Measurements from ENCODE around the gene RAB18. TPM values are rescaled to one million over a fixed set of nuclear protein-coding genes. Genes with fewer than 3 reads are reported as not detected.
A peak's percentile ranks its signal among the peaks of the same experiment; 100 is the strongest.

Gene RAB18
- total and polyA plus RNA-seq, 2 donors: 53.6 to 64.8 TPM

GRCh38 chr10:27514243-27514642 is 10.1 kb downstream of the RAB18 start:
- Histone ChIP-seq H3K36me3 (ENCODE audit: control insufficient read depth in 2 of 2, insufficient read depth in 2 of 2, low read length in 1 of 2) (peaks cover 7 to 25% of the 10 kb centered on the region in 2 donors), H3K4me1 (ENCODE audit: control insufficient read depth in 2 of 2, insufficient read depth in 2 of 2, low read length in 2 of 2) (peaks cover 9 to 21% of the 10 kb centered on the region in 2 donors), H3K27ac (ENCODE audit: low read depth in 1 of 2, low read length in 1 of 2) (peak overlapping the region in 1 of 2 donors; percentile 96), H3K9me3 (ENCODE audit: control insufficient read depth in 2 of 2, insufficient read depth in 1 of 2, low read length in 1 of 2) (no peaks in the 10 kb centered on the region), H3K27me3 (ENCODE audit: control insufficient read depth in 2 of 2, insufficient read depth in 1 of 2, low read length in 1 of 2) (no peaks in the 10 kb centered on the region), H3K4me3 (ENCODE audit: low read length in 2 of 2) (no peak overlapping the region)
- no peak for DNase-seq (ENCODE audit: low read depth in 6 of 9, low spot score in 9 of 9)
- 95% methylated on average over 3 of the region's 3 CpGs for WGBS

GRCh38 chr10:27518261-27518660 is 14.2 kb downstream of the RAB18 start:
- Histone ChIP-seq H3K9me3 (ENCODE audit: control insufficient read depth in 2 of 2, insufficient read depth in 1 of 2, low read length in 1 of 2) (no peaks in the 10 kb centered on the region), H3K4me3 (ENCODE audit: low read length in 2 of 2) (no peak overlapping the region), H3K4me1 (ENCODE audit: control insufficient read depth in 2 of 2, insufficient read depth in 2 of 2, low read length in 2 of 2) (peaks cover 9 to 15% of the 10 kb centered on the region in 2 donors), H3K27ac (ENCODE audit: low read depth in 1 of 2, low read length in 1 of 2) (no peak overlapping the region), H3K27me3 (ENCODE audit: control insufficient read depth in 2 of 2, insufficient read depth in 1 of 2, low read length in 1 of 2) (no peaks in the 10 kb centered on the region), H3K36me3 (ENCODE audit: control insufficient read depth in 2 of 2, insufficient read depth in 2 of 2, low read length in 1 of 2) (peaks cover 0 to 8% of the 10 kb centered on the region in 2 donors)
- DNase-seq (ENCODE audit: low read depth in 6 of 9, low spot score in 9 of 9): no peak
- WGBS: 94% methylated on average over 2 of the region's 2 CpGs

- H3K4me3 ChIP-seq (ENCODE audit: low read length in 2 of 2): no peak overlapping the region
- no peak overlapping the region for H3K27ac ChIP-seq (ENCODE audit: low read depth in 1 of 2, low read length in 1 of 2)
- no peak for DNase-seq (ENCODE audit: low read depth in 6 of 9, low spot score in 9 of 9)
- no peaks in the 10 kb centered on the region for H3K27me3 ChIP-seq (ENCODE audit: control insufficient read depth in 2 of 2, insufficient read depth in 1 of 2, low read length in 1 of 2)
- no peaks in the 10 kb centered on the region for H3K4me1 ChIP-seq (ENCODE audit: control insufficient read depth in 2 of 2, insufficient read depth in 2 of 2, low read length in 2 of 2)
- H3K9me3 ChIP-seq (ENCODE audit: control insufficient read depth in 2 of 2, insufficient read depth in 1 of 2, low read length in 1 of 2): no peaks in the 10 kb centered on the region
- peaks cover 0 to 7% of the 10 kb centered on the region in 2 donors for H3K36me3 ChIP-seq (ENCODE audit: control insufficient read depth in 2 of 2, insufficient read depth in 2 of 2, low read length in 1 of 2)
Observed at GRCh38 chr10:27525819-27526218, 21.7 kb downstream of the RAB18 start.

- 95% methylated on average over 3 of the region's 3 CpGs for WGBS
- H3K4me1 ChIP-seq (ENCODE audit: control insufficient read depth in 2 of 2, insufficient read depth in 2 of 2, low read length in 2 of 2): no peaks in the 10 kb centered on the region
- H3K27ac ChIP-seq (ENCODE audit: low read depth in 1 of 2, low read length in 1 of 2): no peak overlapping the region
- no peaks in the 10 kb centered on the region for H3K27me3 ChIP-seq (ENCODE audit: control insufficient read depth in 2 of 2, insufficient read depth in 1 of 2, low read length in 1 of 2)
- peaks cover 2 to 7% of the 10 kb centered on the region in 2 donors for H3K36me3 ChIP-seq (ENCODE audit: control insufficient read depth in 2 of 2, insufficient read depth in 2 of 2, low read length in 1 of 2)
- no peak overlapping the region for H3K4me3 ChIP-seq (ENCODE audit: low read length in 2 of 2)
- H3K9me3 ChIP-seq (ENCODE audit: control insufficient read depth in 2 of 2, insufficient read depth in 1 of 2, low read length in 1 of 2): no peaks in the 10 kb centered on the region
- DNase-seq (ENCODE audit: low read depth in 6 of 9, low spot score in 9 of 9): no peak
Observed at GRCh38 chr10:27526242-27526641, 22.1 kb downstream of the RAB18 start.

- Histone ChIP-seq H3K4me1 (ENCODE audit: control insufficient read depth in 2 of 2, insufficient read depth in 2 of 2, low read length in 2 of 2) (no peaks in the 10 kb centered on the region), H3K27ac (ENCODE audit: low read depth in 1 of 2, low read length in 1 of 2) (no peak overlapping the region), H3K27me3 (ENCODE audit: control insufficient read depth in 2 of 2, insufficient read depth in 1 of 2, low read length in 1 of 2) (no peaks in the 10 kb centered on the region), H3K9me3 (ENCODE audit: control insufficient read depth in 2 of 2, insufficient read depth in 1 of 2, low read length in 1 of 2) (no peaks in the 10 kb centered on the region), H3K4me3 (ENCODE audit: low read length in 2 of 2) (no peak overlapping the region), H3K36me3 (ENCODE audit: control insufficient read depth in 2 of 2, insufficient read depth in 2 of 2, low read length in 1 of 2) (peaks cover 4 to 7% of the 10 kb centered on the region in 2 donors)
- DNase-seq (ENCODE audit: low read depth in 6 of 9, low spot score in 9 of 9): no peak
- WGBS: 94% methylated on average over 6 of the region's 6 CpGs
Observed at GRCh38 chr10:27527666-27528295, 23.7 kb downstream of the RAB18 start.

- H3K36me3 ChIP-seq (ENCODE audit: control insufficient read depth in 2 of 2, insufficient read depth in 2 of 2, low read length in 1 of 2): peaks cover 5 to 9% of the 10 kb centered on the region in 2 donors
- no peaks in the 10 kb centered on the region for H3K9me3 ChIP-seq (ENCODE audit: control insufficient read depth in 2 of 2, insufficient read depth in 1 of 2, low read length in 1 of 2)
- no peak overlapping the region for H3K27ac ChIP-seq (ENCODE audit: low read depth in 1 of 2, low read length in 1 of 2)
- no peaks in the 10 kb centered on the region for H3K27me3 ChIP-seq (ENCODE audit: control insufficient read depth in 2 of 2, insufficient read depth in 1 of 2, low read length in 1 of 2)
- H3K4me3 ChIP-seq (ENCODE audit: low read length in 2 of 2): no peak overlapping the region
- no peak for DNase-seq (ENCODE audit: low read depth in 6 of 9, low spot score in 9 of 9)
- H3K4me1 ChIP-seq (ENCODE audit: control insufficient read depth in 2 of 2, insufficient read depth in 2 of 2, low read length in 2 of 2): no peaks in the 10 kb centered on the region
- 97% methylated on average over 3 of the region's 3 CpGs for WGBS
Observed at GRCh38 chr10:27529010-27529783, 25.1 kb downstream of the RAB18 start.

- Histone ChIP-seq H3K36me3 (ENCODE audit: control insufficient read depth in 2 of 2, insufficient read depth in 2 of 2, low read length in 1 of 2) (peaks cover 14 to 18% of the 10 kb centered on the region in 2 donors), H3K27me3 (ENCODE audit: control insufficient read depth in 2 of 2, insufficient read depth in 1 of 2, low read length in 1 of 2) (no peaks in the 10 kb centered on the region), H3K9me3 (ENCODE audit: control insufficient read depth in 2 of 2, insufficient read depth in 1 of 2, low read length in 1 of 2) (no peaks in the 10 kb centered on the region), H3K4me1 (ENCODE audit: control insufficient read depth in 2 of 2, insufficient read depth in 2 of 2, low read length in 2 of 2) (no peaks in the 10 kb centered on the region), H3K4me3 (ENCODE audit: low read length in 2 of 2) (no peak overlapping the region), H3K27ac (ENCODE audit: low read depth in 1 of 2, low read length in 1 of 2) (no peak overlapping the region)
- 98% methylated on average over 1 of the region's 1 CpG for WGBS
- DNase-seq (ENCODE audit: low read depth in 6 of 9, low spot score in 9 of 9): no peak
Observed at GRCh38 chr10:27530477-27530876, 26.4 kb downstream of the RAB18 start.

GRCh38 chr10:27531336-27531847 is 27.3 kb downstream of the RAB18 start:
- 98% methylated on average over 3 of the region's 3 CpGs for WGBS
- Histone ChIP-seq H3K4me1 (ENCODE audit: control insufficient read depth in 2 of 2, insufficient read depth in 2 of 2, low read length in 2 of 2) (no peaks in the 10 kb centered on the region), H3K27me3 (ENCODE audit: control insufficient read depth in 2 of 2, insufficient read depth in 1 of 2, low read length in 1 of 2) (no peaks in the 10 kb centered on the region), H3K4me3 (ENCODE audit: low read length in 2 of 2) (no peak overlapping the region), H3K36me3 (ENCODE audit: control insufficient read depth in 2 of 2, insufficient read depth in 2 of 2, low read length in 1 of 2) (peaks cover 19 to 22% of the 10 kb centered on the region in 2 donors), H3K27ac (ENCODE audit: low read depth in 1 of 2, low read length in 1 of 2) (no peak overlapping the region), H3K9me3 (ENCODE audit: control insufficient read depth in 2 of 2, insufficient read depth in 1 of 2, low read length in 1 of 2) (no peaks in the 10 kb centered on the region)
- no peak for DNase-seq (ENCODE audit: low read depth in 6 of 9, low spot score in 9 of 9)

GRCh38 chr10:27534161-27534700 is 30.1 kb downstream of the RAB18 start:
- H3K4me3 ChIP-seq (ENCODE audit: low read length in 2 of 2): no peak overlapping the region
- no peaks in the 10 kb centered on the region for H3K27me3 ChIP-seq (ENCODE audit: control insufficient read depth in 2 of 2, insufficient read depth in 1 of 2, low read length in 1 of 2)
- H3K4me1 ChIP-seq (ENCODE audit: control insufficient read depth in 2 of 2, insufficient read depth in 2 of 2, low read length in 2 of 2): no peaks in the 10 kb centered on the region
- H3K27ac ChIP-seq (ENCODE audit: low read depth in 1 of 2, low read length in 1 of 2): no peak overlapping the region
- 96% methylated on average over 2 of the region's 2 CpGs for WGBS
- DNase-seq (ENCODE audit: low read depth in 6 of 9, low spot score in 9 of 9): no peak
- H3K36me3 ChIP-seq (ENCODE audit: control insufficient read depth in 2 of 2, insufficient read depth in 2 of 2, low read length in 1 of 2): peaks cover 28 to 43% of the 10 kb centered on the region in 2 donors
- H3K9me3 ChIP-seq (ENCODE audit: control insufficient read depth in 2 of 2, insufficient read depth in 1 of 2, low read length in 1 of 2): no peaks in the 10 kb centered on the region
